Rectal smooth muscle tissue (tissue), 1 donor: ENCODE measurements around the gene VGF.

Experiments used
- H3K27ac ChIP-seq: one replicate; pipeline ENCODE4 v1.7.0; 2013; ENCODE audit warnings: low read depth, low read length, inconsistent platforms
- H3K27me3 ChIP-seq: one replicate; pipeline ENCODE4 v1.7.0; 2013; ENCODE audit warnings: low read length; ENCODE audit not compliant: control insufficient read depth, insufficient read depth
- H3K36me3 ChIP-seq: one replicate; pipeline ENCODE4 v1.7.0; 2013; ENCODE audit warnings: low read length; ENCODE audit not compliant: control insufficient read depth, insufficient read depth
- H3K4me1 ChIP-seq: one replicate; pipeline ENCODE4 v1.7.0; 2013; ENCODE audit warnings: low read length; ENCODE audit not compliant: control insufficient read depth, insufficient read depth
- H3K4me3 ChIP-seq: one replicate; pipeline ENCODE4 v1.7.0; 2013; ENCODE audit warnings: low read length
- H3K9ac ChIP-seq: one replicate; pipeline ENCODE4 v1.7.0; 2013; ENCODE audit warnings: low read length

VGF gene

GRCh38 chr7:101179117-101179516 lies 13.7 kb upstream of the VGF start:
- H3K36me3 ChIP-seq = no peaks in the 10 kb centered on the region
- H3K27me3 ChIP-seq = peaks cover 31% of the 10 kb centered on the region
- no peak overlapping the region for H3K4me3 ChIP-seq
- no peaks in the 10 kb centered on the region for H3K4me1 ChIP-seq
- H3K27ac ChIP-seq = no peak overlapping the region
- H3K9ac ChIP-seq = no peak overlapping the region

- H3K9ac ChIP-seq = no peak overlapping the region
- H3K4me1 ChIP-seq = peaks cover 2% of the 10 kb centered on the region
- H3K36me3 ChIP-seq = no peaks in the 10 kb centered on the region
- no peak overlapping the region for H3K4me3 ChIP-seq
- peaks cover 42% of the 10 kb centered on the region for H3K27me3 ChIP-seq
- H3K27ac ChIP-seq = no peak overlapping the region
Measured at GRCh38 chr7:101177644-101178043, 12.3 kb upstream of the VGF start.

GRCh38 chr7:101175664-101176063 lies 10.3 kb upstream of the VGF start:
- no peak overlapping the region for H3K27ac ChIP-seq
- no peak overlapping the region for H3K4me3 ChIP-seq
- H3K4me1 ChIP-seq = peaks cover 2% of the 10 kb centered on the region
- H3K27me3 ChIP-seq = peaks cover 60% of the 10 kb centered on the region
- no peak overlapping the region for H3K9ac ChIP-seq
- no peaks in the 10 kb centered on the region for H3K36me3 ChIP-seq

DNA sequence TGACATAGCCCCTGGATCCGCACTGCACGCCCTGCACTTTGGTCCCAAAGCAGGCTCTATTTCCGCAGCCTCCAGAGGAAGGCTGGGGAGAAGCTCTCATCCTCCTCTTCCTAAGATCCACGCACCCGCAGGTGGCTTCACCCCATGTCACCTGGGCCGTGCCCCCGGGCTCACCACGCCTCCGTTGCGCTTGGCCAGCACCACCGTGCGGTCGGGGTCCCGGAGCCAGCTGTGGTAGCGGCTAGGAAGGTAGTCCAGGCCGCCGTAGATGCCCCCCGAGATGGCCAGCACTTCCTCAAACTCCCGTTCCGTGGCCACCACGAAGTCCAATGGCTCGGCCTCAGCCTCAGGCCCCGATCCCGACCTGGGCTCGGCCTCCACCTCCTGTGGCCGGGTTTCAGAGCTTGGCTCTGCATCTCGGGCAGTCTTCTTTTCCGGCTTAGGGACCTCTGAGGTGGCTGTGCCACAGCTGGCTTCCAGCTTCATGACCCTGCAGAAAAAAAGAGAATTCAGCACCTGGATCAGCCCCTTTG lies 9.0 kb upstream of the VGF start:
- no peak overlapping the region for H3K27ac ChIP-seq
- H3K9ac ChIP-seq = no peak overlapping the region
- H3K36me3 ChIP-seq = no peaks in the 10 kb centered on the region
- H3K4me1 ChIP-seq = peaks cover 2% of the 10 kb centered on the region
- peak overlapping the region; percentile 3 for H3K4me3 ChIP-seq
- peaks cover 63% of the 10 kb centered on the region for H3K27me3 ChIP-seq

- H3K4me1 ChIP-seq = peaks cover 2% of the 10 kb centered on the region
- no peak overlapping the region for H3K4me3 ChIP-seq
- H3K27me3 ChIP-seq = peaks cover 69% of the 10 kb centered on the region
- no peaks in the 10 kb centered on the region for H3K36me3 ChIP-seq
- H3K27ac ChIP-seq = no peak overlapping the region
- no peak overlapping the region for H3K9ac ChIP-seq
Measured at GRCh38 chr7:101173752-101174244, 8.4 kb upstream of the VGF start.

DNA sequence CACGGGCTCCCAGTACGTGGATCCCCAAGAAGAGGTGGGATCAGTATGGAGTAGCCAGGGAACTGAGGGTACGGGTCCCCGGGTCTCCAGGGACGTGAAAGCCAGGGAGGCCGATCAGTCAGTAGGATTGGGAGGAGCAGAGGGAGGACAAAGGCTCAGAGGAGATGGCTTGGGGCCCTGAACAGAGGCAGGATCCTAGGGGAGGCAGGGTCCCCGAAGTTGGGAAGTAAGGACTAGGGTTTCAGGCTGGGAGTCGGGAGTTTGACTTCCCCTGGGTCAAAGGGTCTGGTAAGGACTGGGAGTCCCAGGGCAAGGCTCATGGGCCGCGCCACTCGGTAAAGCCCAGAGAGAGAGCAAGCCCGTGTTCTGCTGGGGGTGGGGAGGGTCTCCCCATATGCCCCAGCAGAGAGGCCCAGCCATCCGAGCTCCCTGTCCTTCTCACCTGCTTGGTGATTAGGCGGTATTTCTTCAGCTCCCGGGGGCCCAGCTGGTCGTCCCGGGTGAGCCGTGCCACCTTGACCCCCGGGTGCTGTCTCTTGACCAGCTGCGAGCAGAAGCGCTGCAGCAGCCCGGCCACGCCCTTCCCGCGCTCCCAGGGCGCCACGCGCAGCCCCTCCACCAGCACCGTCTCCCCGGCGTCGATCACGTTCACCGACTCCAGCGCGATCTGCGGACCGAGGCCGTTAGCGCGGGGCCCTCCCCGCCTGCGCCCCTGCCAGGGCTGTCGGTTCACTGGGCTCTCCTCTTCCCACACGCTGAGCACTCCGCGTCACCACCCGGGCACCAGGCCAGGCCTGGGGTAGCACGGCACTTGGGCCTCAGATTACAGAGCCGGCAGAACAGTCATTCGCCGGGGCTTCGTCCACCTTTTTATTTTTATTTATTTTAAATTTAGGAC lies 7.7 kb upstream of the VGF start:
- peaks cover 70% of the 10 kb centered on the region for H3K27me3 ChIP-seq
- H3K4me1 ChIP-seq = peaks cover 2% of the 10 kb centered on the region
- H3K36me3 ChIP-seq = no peaks in the 10 kb centered on the region
- H3K27ac ChIP-seq = no peak overlapping the region
- no peak overlapping the region for H3K4me3 ChIP-seq
- no peak overlapping the region for H3K9ac ChIP-seq

DNA sequence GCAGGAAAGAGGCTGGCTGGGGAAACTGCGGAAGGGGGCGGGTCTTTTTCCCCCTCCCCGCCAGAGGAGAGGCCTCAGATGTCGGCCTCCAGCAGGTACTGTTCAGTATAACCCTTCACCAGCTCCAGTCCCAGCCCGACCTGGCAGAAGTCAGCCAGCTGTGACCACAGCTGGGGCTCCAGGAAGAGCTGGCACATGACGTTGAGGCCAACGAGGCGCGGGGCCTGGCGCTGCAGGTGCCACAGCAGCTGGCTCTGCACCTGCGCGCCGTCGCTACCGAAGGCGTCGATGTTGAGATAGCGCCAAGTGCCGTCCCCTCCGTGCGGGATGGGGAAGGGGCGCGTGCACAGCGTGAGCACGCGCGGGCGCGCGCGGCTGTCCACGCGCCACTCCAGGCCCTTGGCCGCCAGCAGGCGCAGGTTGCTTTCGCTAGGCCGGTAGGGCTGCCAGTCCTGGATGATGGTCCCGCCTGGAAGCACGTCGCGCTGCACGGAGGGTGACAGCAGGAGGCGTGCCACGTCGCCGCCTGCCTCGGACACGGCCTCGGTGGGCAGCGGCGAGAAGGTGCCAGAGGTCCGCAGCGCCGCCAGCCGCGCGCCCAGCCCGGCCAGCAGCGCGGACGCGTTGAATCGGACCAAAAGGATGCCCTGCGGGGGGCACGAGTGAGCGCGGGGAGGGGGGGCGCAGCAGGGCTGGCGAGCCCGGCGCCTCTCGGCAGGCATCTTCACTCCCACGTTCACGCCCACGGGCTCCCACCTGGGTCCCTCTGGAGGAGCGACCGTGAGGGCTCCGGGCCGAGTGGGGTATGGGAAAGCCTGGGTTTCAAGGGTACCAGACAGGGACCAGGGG lies 6.9 kb upstream of the VGF start:
- Histone ChIP-seq H3K27ac (no peak overlapping the region), H3K4me1 (peaks cover 2% of the 10 kb centered on the region), H3K27me3 (peaks cover 71% of the 10 kb centered on the region), H3K36me3 (no peaks in the 10 kb centered on the region), H3K4me3 (peak overlapping the region; percentile 22), H3K9ac (no peak overlapping the region)

- no peak overlapping the region for H3K4me3 ChIP-seq
- H3K36me3 ChIP-seq = no peaks in the 10 kb centered on the region
- H3K27ac ChIP-seq = no peak overlapping the region
- peaks cover 2% of the 10 kb centered on the region for H3K4me1 ChIP-seq
- H3K27me3 ChIP-seq = peaks cover 76% of the 10 kb centered on the region
- H3K9ac ChIP-seq = no peak overlapping the region
Measured at GRCh38 chr7:101171442-101171837, 6.1 kb upstream of the VGF start.

DNA sequence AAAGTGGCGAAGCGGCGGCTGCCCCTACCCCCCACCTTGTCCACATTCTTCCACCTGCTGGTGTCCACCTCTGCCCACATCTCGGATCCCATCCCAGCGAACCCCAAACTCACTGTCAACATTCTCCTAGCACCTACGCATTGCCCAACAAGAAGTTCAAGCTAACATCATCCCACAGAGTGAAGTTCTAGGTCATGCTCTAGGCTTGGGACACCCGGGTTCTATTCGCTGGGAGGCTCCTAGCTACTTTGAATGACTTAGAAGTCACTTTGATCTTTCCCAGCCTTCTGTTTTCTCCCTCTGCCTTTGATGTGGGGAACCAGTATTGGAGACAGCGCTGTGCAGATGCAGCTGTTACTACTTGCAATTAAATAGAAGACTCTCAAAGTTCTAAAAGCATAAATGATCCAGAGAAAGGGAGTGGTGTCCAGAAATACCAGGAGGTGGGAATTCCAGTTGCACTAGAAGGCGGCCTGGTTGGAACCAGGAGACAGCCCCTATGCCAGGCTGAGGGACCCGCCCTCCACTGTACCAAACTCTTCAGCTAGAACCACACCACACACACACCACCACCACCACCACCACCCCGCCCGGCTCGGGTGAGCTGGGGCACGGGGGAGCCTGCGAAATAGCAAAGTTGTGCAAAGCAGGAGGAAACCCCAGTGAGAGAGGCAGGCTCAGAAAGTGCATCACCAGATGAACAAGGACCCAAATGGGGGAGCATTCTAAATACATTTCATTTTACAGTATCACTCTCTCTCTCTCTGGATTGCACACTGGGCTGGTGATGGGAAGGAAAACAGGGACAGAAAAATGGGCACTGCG lies 5.5 kb upstream of the VGF start:
- Histone ChIP-seq H3K36me3 (no peaks in the 10 kb centered on the region), H3K27me3 (peaks cover 76% of the 10 kb centered on the region), H3K27ac (no peak overlapping the region), H3K4me1 (peaks cover 2% of the 10 kb centered on the region), H3K9ac (no peak overlapping the region), H3K4me3 (no peak overlapping the region)

DNA sequence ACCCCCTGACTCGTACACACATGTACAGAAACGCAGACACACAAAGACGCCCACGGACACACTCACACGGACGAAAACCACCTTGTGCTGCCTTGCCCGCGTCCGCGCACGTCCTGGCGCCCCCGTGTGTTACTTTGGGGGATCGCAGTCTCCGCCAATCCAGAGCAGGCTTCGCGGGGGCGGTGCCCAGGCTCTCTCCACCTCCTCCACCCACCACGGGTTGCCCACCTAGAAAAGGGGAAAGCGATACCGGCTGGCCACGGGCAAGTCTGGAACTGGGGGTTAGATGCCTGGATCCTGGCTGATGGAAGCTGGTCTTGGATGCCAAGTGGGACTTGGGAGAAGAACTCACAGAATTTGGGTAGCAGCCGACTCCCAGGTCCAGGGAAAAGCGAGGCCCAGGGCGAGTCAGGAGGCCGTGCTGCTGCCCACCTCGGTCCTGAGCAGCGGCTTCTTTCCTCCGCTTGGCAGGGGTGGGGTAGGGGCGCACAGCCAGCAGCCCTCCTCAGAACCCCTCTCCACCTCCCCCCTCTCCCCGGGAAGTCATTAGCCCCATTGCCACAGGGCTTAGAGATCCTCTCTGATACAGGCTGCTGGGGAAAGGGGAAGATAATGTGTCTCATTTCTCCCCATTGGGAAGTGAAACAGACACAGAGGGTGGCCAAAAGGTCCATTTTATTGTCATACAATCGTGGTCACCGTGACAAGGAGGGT lies 4.6 kb upstream of the VGF start:
- peaks cover 75% of the 10 kb centered on the region for H3K27me3 ChIP-seq
- H3K36me3 ChIP-seq = no peaks in the 10 kb centered on the region
- no peak overlapping the region for H3K9ac ChIP-seq
- H3K27ac ChIP-seq = no peak overlapping the region
- no peak overlapping the region for H3K4me3 ChIP-seq
- peaks cover 5% of the 10 kb centered on the region for H3K4me1 ChIP-seq

DNA sequence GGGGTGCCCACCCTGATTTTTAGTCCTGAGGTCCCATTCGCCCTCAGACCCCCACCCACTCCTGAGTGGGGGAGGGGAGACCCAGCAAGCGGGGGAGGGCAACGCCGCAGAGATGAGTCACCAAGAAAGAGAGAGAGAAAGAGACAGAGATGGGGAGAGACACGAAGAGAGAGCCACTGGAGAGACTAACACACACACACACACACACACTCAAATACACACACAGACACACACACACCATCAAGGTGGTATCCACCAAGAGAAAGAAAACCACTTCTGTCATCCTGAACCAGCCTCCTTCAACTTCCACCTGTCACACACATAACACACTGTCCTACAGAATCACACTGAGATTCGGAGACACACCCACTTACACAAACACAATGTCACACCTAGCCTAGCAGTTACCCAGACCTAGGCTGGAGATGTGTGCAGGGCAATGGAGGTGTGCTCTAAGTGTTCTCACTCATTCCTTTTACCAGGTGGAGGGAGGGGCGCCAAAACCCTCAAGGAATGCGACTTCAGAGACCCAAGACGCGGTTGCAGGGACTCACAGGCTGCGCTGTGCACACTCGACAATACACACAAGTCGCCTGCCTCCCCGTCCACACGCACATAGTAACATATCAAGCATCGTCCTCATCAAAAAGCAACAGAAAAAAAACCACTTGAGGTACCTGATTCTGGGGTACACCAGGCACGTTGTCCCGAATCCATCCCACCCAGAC lies 3.9 kb upstream of the VGF start:
- Histone ChIP-seq H3K27me3 (peaks cover 81% of the 10 kb centered on the region), H3K27ac (no peak overlapping the region), H3K4me1 (peaks cover 5% of the 10 kb centered on the region), H3K4me3 (no peak overlapping the region), H3K36me3 (no peaks in the 10 kb centered on the region), H3K9ac (no peak overlapping the region)
